IMR-90 (cell line): ENCODE measurements around the gene ADGRG3. TPM values are rescaled to one million over a fixed set of nuclear protein-coding genes. Genes with fewer than 3 reads are reported as not detected.
"Not testable (repeated sequence)": the region's sequence is repeated elsewhere in the genome, so short reads cannot be mapped to it uniquely, and the experiment has no call there.

Source experiments
- ATAC-seq: fragments of 200-7000 bp; cut with Tn5 transposase; 2 replicates; pipeline ENCODE4 v1.9.1; 2020; ENCODE audit warnings: low read depth, mild to moderate bottlenecking, moderate library complexity
- BruUV-seq: library from RNA; stranded (reverse); fragments of 400-500 nt; replicated peaks from 2 replicates; lab custom pipeline; 2021; lab: Mats Ljungman, UMichigan
- CTCF ChIA-PET: fragments of 300-600 bp; formaldehyde crosslinking; extraction: SDS; loops from one replicate; lab custom pipeline; 2021; ENCODE audit warnings: antibody characterized with exemption; lab: Yijun Ruan, JAX
- POLR2A ChIA-PET: fragments of 300-600 bp; sonication (Branson Sonifier 250); formaldehyde crosslinking; loops from one replicate; lab custom pipeline; 2022; ENCODE audit warnings: antibody characterized with exemption; ENCODE audit not compliant: unreplicated experiment; lab: Charles Lee
- DNase-seq: peaks from one replicate; pipeline ENCODE4 v3.0.0; 2013
- H2AFZ ChIP-seq: replicated peaks from 2 replicates; pipeline ENCODE3; 2013; ENCODE audit warnings: low read length, mild to moderate bottlenecking; ENCODE audit not compliant: poor library complexity
- H2AK5ac ChIP-seq: 2 replicates; pipeline ENCODE4 v1.6.1; 2013; ENCODE audit warnings: low read depth, low read length, inconsistent platforms
- H2AK9ac ChIP-seq: replicated peaks from 2 replicates; pipeline ENCODE3; 2013; ENCODE audit warnings: mild to moderate bottlenecking, low read depth, low read length, moderate library complexity; ENCODE audit not compliant: poor library complexity
- H2BK120ac ChIP-seq: 2 replicates; pipeline ENCODE4 v1.6.1; 2013; ENCODE audit warnings: low read depth, low read length, inconsistent platforms
- H2BK15ac ChIP-seq: 3 replicates; pipeline ENCODE4 v1.6.1; 2013; ENCODE audit warnings: low read depth, low read length, inconsistent platforms
- H2BK20ac ChIP-seq: 2 replicates; pipeline ENCODE4 v1.6.1; 2013; ENCODE audit warnings: low read depth, mild to moderate bottlenecking, inconsistent platforms, low read length, moderate library complexity
- H2BK5ac ChIP-seq: 2 replicates; pipeline ENCODE4 v1.6.1; 2013; ENCODE audit warnings: mild to moderate bottlenecking, low read depth, low read length, inconsistent platforms; ENCODE audit not compliant: poor library complexity, severe bottlenecking
- H3K14ac ChIP-seq: replicated peaks from 2 replicates; pipeline ENCODE4 v1.6.1; 2013; ENCODE audit warnings: low read depth, low read length, inconsistent platforms
- H3K18ac ChIP-seq: 2 replicates; pipeline ENCODE4 v1.6.1; 2013; ENCODE audit warnings: low read depth, low read length, control low read depth
- H3K23ac ChIP-seq: 2 replicates; pipeline ENCODE4 v1.6.1; 2013; ENCODE audit warnings: low read depth, low read length, inconsistent platforms
- H3K27ac ChIP-seq: 2 replicates; pipeline ENCODE4 v1.5.1; 2013; ENCODE audit warnings: mild to moderate bottlenecking, control low read depth, low read length; ENCODE audit not compliant: insufficient read depth
- H3K27me3 ChIP-seq: 2 replicates; pipeline ENCODE4 v1.6.1; 2013; ENCODE audit warnings: low read length; ENCODE audit not compliant: control insufficient read depth, insufficient read depth
- H3K36me3 ChIP-seq: 2 replicates; pipeline ENCODE4 v1.6.1; 2013; ENCODE audit warnings: low read length, mixed read lengths; ENCODE audit not compliant: control insufficient read depth, insufficient read depth
- H3K4ac ChIP-seq: 2 replicates; pipeline ENCODE4 v1.6.1; 2013; ENCODE audit warnings: low read depth, low read length, inconsistent platforms
- H3K4me1 ChIP-seq: 2 replicates; pipeline ENCODE4 v1.6.1; 2013; ENCODE audit warnings: low read length, mixed read lengths; ENCODE audit not compliant: control insufficient read depth, insufficient read depth
- H3K4me2 ChIP-seq: 2 replicates; pipeline ENCODE4 v1.6.1; 2013; ENCODE audit warnings: low read depth, mild to moderate bottlenecking, control low read depth, low read length, moderate library complexity
- H3K4me3 ChIP-seq: 2 replicates; pipeline ENCODE4 v1.5.1; 2013; ENCODE audit warnings: low read depth, mild to moderate bottlenecking, control low read depth, low read length, moderate library complexity; ENCODE audit not compliant: insufficient read depth
- H3K56ac ChIP-seq: 2 replicates; pipeline ENCODE4 v1.6.1; 2013; ENCODE audit warnings: low read length, inconsistent platforms; ENCODE audit not compliant: insufficient read depth; ENCODE audit errors: extremely low read depth
- H3K79me1 ChIP-seq, 2 experiments: 2 replicates each; pipeline ENCODE4 v1.6.1; 2013; ENCODE audit warnings: low read length in 2 of 2, inconsistent platforms in 1 of 2, low read depth in 1 of 2
- H3K9ac ChIP-seq: 2 replicates; pipeline ENCODE4 v1.6.1; 2013; ENCODE audit warnings: low read depth, low read length, control low read depth
- H3K9me1 ChIP-seq: 2 replicates; pipeline ENCODE4 v1.6.1; 2013; ENCODE audit warnings: low read length, inconsistent platforms; ENCODE audit not compliant: insufficient read depth
- H3K9me3 ChIP-seq: 2 replicates; pipeline ENCODE4 v1.6.1; 2013; ENCODE audit warnings: low read length; ENCODE audit not compliant: control insufficient read depth, insufficient read depth
- H4K20me1 ChIP-seq: 2 replicates; pipeline ENCODE4 v1.6.1; 2013; ENCODE audit warnings: low read length, inconsistent platforms; ENCODE audit not compliant: insufficient read depth
- H4K5ac ChIP-seq: 2 replicates; pipeline ENCODE4 v1.6.1; 2013; ENCODE audit warnings: mild to moderate bottlenecking, low read depth, low read length, control low read depth
- H4K8ac ChIP-seq, 2 experiments: 2 replicates each; pipeline ENCODE4 v1.6.1; 2013; ENCODE audit warnings: low read depth in 2 of 2, low read length in 2 of 2, control low read depth in 1 of 2, inconsistent platforms in 1 of 2
- H4K91ac ChIP-seq: 2 replicates; pipeline ENCODE4 v1.6.1; 2013; ENCODE audit warnings: low read depth, low read length, inconsistent platforms; ENCODE audit not compliant: insufficient read depth
- WGBS, 2 experiments: methylation state at CpG; one replicate each; pipeline versions ENCODE4 v1.1.5 to v1.1.7; 2013; ENCODE audit warnings: missing lambda C conversion rate in 2 of 2; ENCODE audit not compliant: insufficient read length in 1 of 2; ENCODE audit errors: extremely low coverage in 2 of 2; 5-methylcytosine and 5-hydroxymethylcytosine counted together
- dilution Hi-C: fragments of 300-500 bp; cut with HindIII; formaldehyde crosslinking; loops from one replicate; pipeline ENCODE4 v1.14.3; 2018; ENCODE audit warnings: low sequenced_read_pairs; ENCODE audit not compliant: unreplicated experiment
- in situ Hi-C: fragments of 300-500 bp; cut with MboI; formaldehyde crosslinking; loops from 3 replicates; pipeline ENCODE4 v1.14.3; 2019; ENCODE audit warnings: low sequenced_read_pairs, inconsistent platforms, mixed read lengths
- intact Hi-C: fragments of 100-400 bp; cut with micrococcal nuclease; formaldehyde crosslinking; loops from 2 replicates; pipeline ENCODE4 v1.10.0; 2022
- polyA plus RNA-seq, 3 experiments: library from polyadenylated mRNA; depleted of rRNA; stranded (reverse); fragments of >200 nt; gene quantifications; 2 replicates each; pipeline ENCODE4 v1.2.3, GENCODE V29; 2012; ENCODE audit warnings: low replicate concordance in 1 of 3
- total RNA-seq: library from RNA; depleted of rRNA; stranded (reverse); fragments of >200 nt; gene quantifications from 2 replicates; pipeline ENCODE4 v1.2.3, GENCODE V29; 2012

The ADGRG3 gene
- total and polyA plus RNA-seq, 2 of the 4 experiments (the other 2 are of a cell fraction) = not detected

DNA sequence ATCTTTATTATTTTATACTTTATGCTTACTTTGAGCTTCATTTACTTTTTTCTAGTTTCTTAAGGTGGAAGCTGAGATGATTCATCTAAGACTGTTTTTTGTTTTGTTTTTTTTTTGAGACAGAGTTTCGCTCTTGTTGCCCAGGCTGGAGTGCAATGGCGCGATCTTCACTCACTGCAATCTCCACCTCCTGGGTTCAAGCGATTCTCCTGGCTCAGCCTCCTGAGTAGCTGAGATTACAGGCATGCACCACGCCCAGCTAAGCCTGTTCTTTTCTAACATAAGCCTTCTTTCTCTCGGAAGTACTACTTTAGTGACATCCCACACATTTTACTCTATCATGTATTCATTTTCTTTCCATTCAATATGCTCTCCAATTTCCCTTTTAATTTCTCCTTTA is 44.5 kb downstream of the ADGRG3 start:
- H3K4me2 ChIP-seq, ATAC-seq, DNase-seq, H4K5ac ChIP-seq, in situ Hi-C loops, BruUV-seq, H2AK5ac ChIP-seq, H3K23ac ChIP-seq, dilution Hi-C loops, H3K4ac ChIP-seq, H3K9me1 ChIP-seq, H3K4me3 ChIP-seq, H3K27ac ChIP-seq, H2BK20ac ChIP-seq, H3K14ac ChIP-seq, POLR2A ChIA-PET, H3K4me1 ChIP-seq, H4K20me1 ChIP-seq, H3K9ac ChIP-seq, H3K18ac ChIP-seq, H2AFZ ChIP-seq, H2BK5ac ChIP-seq, H3K9me3 ChIP-seq, H2AK9ac ChIP-seq, H3K79me1 ChIP-seq, H3K36me3 ChIP-seq, H3K56ac ChIP-seq, H4K91ac ChIP-seq, H2BK120ac ChIP-seq, H2BK15ac ChIP-seq, H4K8ac ChIP-seq, intact Hi-C loops: not testable (repeated sequence)
- H3K27me3 ChIP-seq = peaks cover 42% of the 10 kb centered on the region
- CTCF ChIA-PET = interaction anchor here (0.8 kb wide), 1 partner anchor 13 kb away, joined by 3 read pairs; no protein-coding TSS in a partner anchor
- WGBS, 2 experiments = 76% methylated on average over 4 of the region's 6 CpGs; no CpG with 5 or more reads in 1 of the 2 experiments
